ENCODE measurements around the gene KRTAP1-5. TPM values are rescaled to one million over a fixed set of nuclear protein-coding genes. Genes with fewer than 3 reads are reported as not detected.
"Not testable (repeated sequence)": the region's sequence is repeated elsewhere in the genome, so short reads cannot be mapped to it uniquely, and the experiment has no call there.

Gene KRTAP1-5
- not detected in 2 replicates for total RNA-seq (2014; rRNA removed; shearing (Covaris generic))

- no peak for DNase-seq (ENCODE audit: low read depth)
Observed at GRCh38 chr17:41026715-41027471, at the start of gene KRTAP1-5. Gene KRTAP1-5, minus strand, starts transcription at chr17:41027208. Its CDS starts 53 bp downstream, at chr17:41027155.

GRCh38 chr17:41076788-41077187 is 49.8 kb upstream of the KRTAP1-5 start:
- DNase-seq (ENCODE audit: low read depth) = no peak

GRCh38 chr17:41073676-41074075 is 46.7 kb upstream of the KRTAP1-5 start:
- no peak for DNase-seq (ENCODE audit: low read depth)

DNA sequence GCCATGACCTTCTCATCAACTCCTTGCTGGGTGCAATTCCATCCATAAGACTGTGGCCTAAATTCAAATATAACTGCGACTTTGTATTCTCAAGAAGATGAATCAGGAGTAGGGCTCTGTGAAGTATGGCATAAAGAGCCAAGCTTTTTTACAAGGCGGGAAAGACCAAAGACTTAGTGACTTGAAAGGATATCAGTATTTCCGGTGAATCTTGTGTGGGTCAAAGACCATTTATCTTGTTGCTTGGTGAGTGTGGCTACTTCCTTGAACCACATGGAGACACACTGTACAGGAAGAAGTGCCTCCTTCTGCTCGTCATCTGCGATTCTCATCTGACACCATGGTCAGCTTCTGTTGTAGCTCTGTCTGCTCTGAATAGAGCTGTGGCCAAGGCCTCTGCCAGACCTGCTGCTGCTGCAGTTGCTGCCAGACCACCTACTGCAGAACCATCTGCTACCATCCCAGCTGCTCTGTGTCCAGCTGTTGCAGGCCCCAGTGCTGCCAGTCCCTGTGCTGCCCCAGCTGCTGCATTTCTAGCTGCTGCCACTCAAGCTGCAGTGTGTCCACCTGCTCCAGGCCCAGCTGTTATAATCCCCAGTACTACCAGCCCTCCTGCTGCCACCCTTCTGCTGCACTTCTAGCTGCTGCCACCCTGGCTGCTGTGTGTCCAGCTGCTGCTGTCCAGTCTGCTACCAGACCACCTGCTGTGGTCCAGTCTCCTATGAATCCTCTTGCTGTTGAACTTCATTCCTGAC is 44.8 kb upstream of the KRTAP1-5 start:
- DNase-seq (ENCODE audit: low read depth) = no peak

- no peak for DNase-seq (ENCODE audit: low read depth)
Observed at GRCh38 chr17:41069031-41069430, 42.0 kb upstream of the KRTAP1-5 start.

DNA sequence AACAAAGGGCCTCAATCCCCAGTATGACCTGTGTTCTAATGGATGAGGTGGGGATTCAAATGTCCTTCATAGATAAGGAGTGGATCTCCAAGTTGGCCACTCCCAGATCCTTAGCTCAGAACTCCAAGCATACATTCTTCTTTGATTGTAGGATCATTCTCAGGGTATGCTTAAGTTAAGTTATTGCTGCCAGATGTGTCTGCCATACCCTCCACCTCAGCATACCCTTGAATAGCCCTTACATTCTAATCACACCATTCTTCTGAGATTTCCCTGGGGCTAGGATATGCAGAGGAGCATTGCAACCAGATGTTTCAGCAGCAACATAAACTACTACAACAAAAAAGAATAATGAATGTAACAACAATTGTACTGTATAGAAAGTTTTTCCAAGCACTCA is 40.3 kb upstream of the KRTAP1-5 start:
- DNase-seq (ENCODE audit: low read depth) = no peak

DNA sequence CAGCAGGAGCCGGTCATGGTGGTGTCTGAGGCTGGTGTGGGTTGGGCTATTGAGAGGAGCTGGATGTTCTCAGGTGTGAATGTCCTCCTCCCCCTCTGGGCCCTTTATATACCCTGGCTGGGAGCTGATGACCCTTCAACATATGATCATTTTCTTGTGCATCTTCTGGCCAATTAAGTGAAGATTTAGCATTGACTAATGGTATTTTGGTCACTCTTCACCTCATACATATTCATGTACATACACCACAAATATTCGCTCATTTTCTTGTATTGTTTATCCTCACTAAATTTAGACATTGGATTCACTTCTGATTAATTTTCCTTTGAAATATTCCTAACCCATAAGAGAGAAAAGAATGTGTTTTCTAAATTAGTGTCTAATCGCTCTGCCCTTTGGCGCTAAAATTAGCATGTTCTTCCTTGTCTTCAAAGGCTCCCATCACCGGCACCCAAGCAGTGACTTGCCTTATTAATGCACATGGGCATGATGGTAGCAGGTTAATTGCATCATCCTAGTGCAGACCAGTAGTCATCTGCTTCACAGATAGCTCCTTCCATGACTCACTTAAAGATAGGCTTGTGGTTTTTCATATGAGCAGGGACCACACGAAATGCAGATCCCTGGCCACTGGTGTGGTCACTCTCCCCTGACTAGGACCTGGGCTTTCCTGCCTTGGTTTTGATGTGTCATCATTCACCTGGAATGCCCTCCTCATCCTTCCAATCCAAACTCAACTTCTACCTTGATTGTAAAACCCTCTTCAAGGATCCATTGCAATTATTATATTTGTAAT is 39.0 kb upstream of the KRTAP1-5 start, which contains the start of gene KRTAP2-4:
Gene KRTAP2-4, minus strand, starts transcription at position 51 of the 796 bp plus-strand sequence. Its CDS starts 34 bp downstream, at position 17.
- peak; percentile 77 for DNase-seq (ENCODE audit: low read depth)

DNA sequence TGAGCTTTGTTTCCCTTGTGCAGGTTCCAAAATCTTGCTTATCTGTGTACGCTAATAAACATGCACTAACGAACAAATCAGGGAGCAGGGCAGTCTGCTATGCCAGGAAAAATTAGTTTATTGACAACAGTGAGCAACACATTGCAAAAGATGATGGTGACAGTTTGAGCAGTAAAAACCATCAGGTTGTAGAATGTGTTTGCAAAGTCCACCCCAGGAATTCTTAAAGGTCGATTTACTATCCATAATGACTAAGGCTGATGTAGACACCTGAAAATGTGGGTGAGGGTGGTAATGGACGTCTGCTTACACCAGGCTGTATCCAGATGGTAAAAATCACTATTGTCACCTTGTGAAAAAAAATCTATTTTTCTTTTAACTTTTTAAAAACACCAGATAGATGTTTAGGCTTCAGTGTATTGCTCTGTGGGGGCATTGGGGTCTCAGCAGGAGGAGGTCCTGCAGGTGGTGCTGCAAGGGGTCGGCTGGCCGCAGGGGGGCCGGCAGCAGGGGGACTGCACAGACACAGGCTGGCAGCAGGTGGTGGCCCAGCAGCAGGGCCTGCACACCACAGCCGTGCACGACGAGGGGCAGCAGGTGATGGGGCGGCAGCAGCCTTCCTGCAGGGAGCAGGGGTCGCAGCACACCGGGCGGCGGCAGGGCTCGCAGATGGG is 38.1 kb upstream of the KRTAP1-5 start:
- DNase-seq (ENCODE audit: low read depth) = not testable (repeated sequence)

- no peak for DNase-seq (ENCODE audit: low read depth)
Observed at GRCh38 chr17:41064301-41064700, 37.3 kb upstream of the KRTAP1-5 start.

- no peak for DNase-seq (ENCODE audit: low read depth)
Observed at GRCh38 chr17:41063449-41063848, 36.4 kb upstream of the KRTAP1-5 start.

- peak; percentile 47 for DNase-seq (ENCODE audit: low read depth)
Observed at GRCh38 chr17:41061964-41062363, 35.0 kb upstream of the KRTAP1-5 start.

GRCh38 chr17:41060052-41060604 is 33.1 kb upstream of the KRTAP1-5 start, which contains the start of gene KRTAP2-3:
Gene KRTAP2-3, minus strand, starts transcription at chr17:41060114. Its CDS starts 64 bp downstream, at chr17:41060050.
- peak; percentile 92 for DNase-seq (ENCODE audit: low read depth)

GRCh38 chr17:41059276-41060051 is 32.5 kb upstream of the KRTAP1-5 start:
- peak; percentile 62 for DNase-seq (ENCODE audit: low read depth)

- DNase-seq (ENCODE audit: low read depth) = no peak
Observed at GRCh38 chr17:41058741-41059140, 31.7 kb upstream of the KRTAP1-5 start.

DNA sequence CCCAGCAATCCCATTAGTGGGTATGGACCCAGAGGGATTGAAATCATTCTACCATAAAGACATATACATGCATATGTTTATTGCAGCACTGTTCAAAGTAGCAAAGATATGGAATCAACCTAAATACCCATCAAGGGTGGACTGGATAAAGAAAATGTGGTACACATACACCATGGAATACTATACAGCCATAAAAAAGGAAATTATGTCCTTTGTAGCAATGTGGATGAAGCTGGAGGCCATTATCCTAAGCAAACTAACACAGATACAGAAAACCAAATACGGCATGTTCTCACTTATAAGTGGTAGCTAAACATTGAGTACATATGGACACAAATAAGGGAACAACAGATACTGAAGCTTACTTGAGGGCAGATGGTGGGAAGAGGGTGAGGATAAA is 30.5 kb upstream of the KRTAP1-5 start:
- DNase-seq (ENCODE audit: low read depth) = no peak

GRCh38 chr17:41055130-41055529 is 28.1 kb upstream of the KRTAP1-5 start, which contains the start of gene KRTAP2-2:
Gene KRTAP2-2, minus strand, starts transcription at chr17:41055230. Its CDS starts 19 bp downstream, at chr17:41055211.
- DNase-seq (ENCODE audit: low read depth) = not testable (repeated sequence)

DNA sequence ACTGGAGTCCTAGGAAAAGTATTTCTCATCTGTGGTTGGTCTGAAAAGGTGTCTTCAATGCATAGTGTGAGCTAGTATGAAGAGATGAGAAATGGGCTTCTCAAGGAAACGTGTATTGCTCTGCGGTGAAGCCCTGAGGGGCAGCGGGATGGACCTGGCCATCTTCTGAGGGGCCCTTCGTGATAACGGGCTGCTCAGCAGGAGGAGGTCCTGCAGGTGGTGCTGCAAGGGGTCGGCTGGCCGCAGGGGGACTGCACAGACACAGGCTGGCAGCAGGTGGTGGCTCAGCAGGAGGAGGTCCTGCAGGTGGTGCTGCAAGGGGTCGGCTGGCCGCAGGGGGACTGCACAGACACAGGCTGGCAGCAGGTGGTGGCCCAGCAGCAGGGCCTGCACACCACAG is 27.5 kb upstream of the KRTAP1-5 start:
- not testable (repeated sequence) for DNase-seq (ENCODE audit: low read depth)

- no peak for DNase-seq (ENCODE audit: low read depth)
Observed at GRCh38 chr17:41054025-41054424, 27.0 kb upstream of the KRTAP1-5 start.

GRCh38 chr17:41052566-41052965 is 25.6 kb upstream of the KRTAP1-5 start:
- DNase-seq (ENCODE audit: low read depth) = no peak

DNA sequence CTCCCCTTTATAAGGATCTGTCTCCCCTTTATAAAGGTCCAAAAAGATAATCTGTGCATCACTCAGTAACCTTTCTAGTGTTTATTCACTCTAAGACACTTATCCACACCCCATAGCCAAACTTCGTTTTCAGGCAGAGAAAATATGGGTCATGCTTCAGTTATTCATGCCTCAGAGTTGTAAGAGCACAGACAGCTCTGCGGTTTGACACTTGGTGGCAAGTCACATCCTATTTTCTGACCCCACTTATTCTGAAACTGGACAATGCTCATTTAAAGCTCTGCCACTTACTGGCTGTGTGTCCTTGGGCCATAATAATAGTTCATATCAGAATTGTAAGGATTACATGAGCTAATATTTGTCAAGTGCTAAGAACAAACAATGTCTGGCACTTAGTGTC is 22.1 kb upstream of the KRTAP1-5 start:
- peak; percentile 57 for DNase-seq (ENCODE audit: low read depth)
